B cell (primary cell): Measurements from ENCODE around the gene EFNB3. TPM values are rescaled to one million over a fixed set of nuclear protein-coding genes. Genes with fewer than 3 reads are reported as not detected.

Experiments used
- ATAC-seq: fragments of 200-7000 bp; cut with Tn5 transposase; one replicate; pipeline ENCODE4 v1.10.0; 2021; ENCODE audit warnings: low read depth, mild to moderate bottlenecking, moderate number of reproducible peaks, moderate library complexity
- CTCF ChIA-PET: fragments of 350-600 bp; sonication (Branson Sonifier 250); formaldehyde crosslinking; loops from one replicate; lab custom pipeline; 2021; ENCODE audit warnings: antibody characterized with exemption, inconsistent platforms; lab: Charles Lee
- POLR2A ChIA-PET: fragments of 350-600 bp; sonication (Branson Sonifier 250); formaldehyde crosslinking; loops from one replicate; lab custom pipeline; 2021; ENCODE audit warnings: antibody characterized with exemption; lab: Charles Lee
- DNase-seq: peaks from one replicate; pipeline ENCODE4 v3.0.0; 2013
- H2AFZ ChIP-seq: 2 replicates; pipeline ENCODE4 v1.6.1; 2012; ENCODE audit warnings: mild to moderate bottlenecking, low read depth, low read length; ENCODE audit not compliant: insufficient read depth, poor library complexity, severe bottlenecking
- H3K27ac ChIP-seq, 2 donors: 1 replicate in 1 of 2; 2 replicates in 1 of 2; pipeline ENCODE4 v1.5.1; 2012 to 2013; ENCODE audit warnings: low read length in 2 of 2, mild to moderate bottlenecking in 2 of 2, moderate library complexity in 1 of 2
- H3K27me3 ChIP-seq, 4 experiments: fragments of 200-600 bp in 1 of 4; sonication (generic) in 1 of 4; replicated peaks in 1 of 4; 1 replicate in 2 of 4; 2 replicates in 2 of 4; pipeline versions ENCODE4 v1.6.1 to v1.7.0; 2013 to 2016; ENCODE audit warnings: low read length in 3 of 4, mild to moderate bottlenecking in 2 of 4, mixed read lengths in 1 of 4, moderate library complexity in 1 of 4; ENCODE audit not compliant: insufficient read depth in 4 of 4, control insufficient read depth in 3 of 4; ENCODE audit errors: control extremely low read depth in 1 of 4
- H3K36me3 ChIP-seq, 2 experiments: replicated peaks in 1 of 2; 1 replicate in 1 of 2; 2 replicates in 1 of 2; pipeline versions ENCODE4 v1.6.1 to v1.7.1; 2013; ENCODE audit warnings: low read length in 1 of 2; ENCODE audit not compliant: insufficient read depth in 2 of 2, control insufficient read depth in 1 of 2; ENCODE audit errors: control extremely low read depth in 1 of 2, extremely low read depth in 1 of 2
- H3K4me1 ChIP-seq, 2 donors: fragments of 200-600 bp in 1 of 2; sonication (generic) in 1 of 2; 1 replicate in 1 of 2; 2 replicates in 1 of 2; pipeline versions ENCODE4 v1.5.1 to v1.6.1; 2013 to 2017; ENCODE audit warnings: low read length in 2 of 2; ENCODE audit not compliant: control insufficient read depth in 2 of 2, insufficient read depth in 2 of 2
- H3K4me2 ChIP-seq: replicated peaks from 2 replicates; pipeline ENCODE3; 2012; ENCODE audit warnings: mild to moderate bottlenecking, low read depth, low read length; ENCODE audit not compliant: poor library complexity, severe bottlenecking
- H3K4me3 ChIP-seq, 5 experiments: fragments of 200-600 bp in 1 of 5; sonication (generic) in 1 of 5; 1 replicate in 3 of 5; 2 replicates in 2 of 5; pipeline versions ENCODE4 v1.5.1 to v1.7.0; 2011 to 2016; ENCODE audit warnings: low read length in 4 of 5, mild to moderate bottlenecking in 4 of 5, low read depth in 2 of 5, control low read depth in 1 of 5, moderate library complexity in 1 of 5; ENCODE audit not compliant: insufficient read depth in 1 of 5; ENCODE audit errors: control extremely low read depth in 1 of 5, extremely low read depth in 1 of 5
- H3K79me2 ChIP-seq: fragments of 200-600 bp; sonication (generic); one replicate; pipeline ENCODE4 v1.6.0; 2016; ENCODE audit warnings: low read length; ENCODE audit not compliant: control insufficient read depth, insufficient read depth
- H3K9ac ChIP-seq: fragments of 200-600 bp; sonication (generic); 2 replicates; pipeline ENCODE4 v1.6.1; 2017; ENCODE audit warnings: mild to moderate bottlenecking, low read length, moderate library complexity
- H3K9me3 ChIP-seq, 3 donors: one replicate each; pipeline versions ENCODE4 v1.6.1 to v1.7.1; 2013; ENCODE audit warnings: low read length in 2 of 3; ENCODE audit not compliant: control insufficient read depth in 2 of 3, insufficient read depth in 1 of 3; ENCODE audit errors: control extremely low read depth in 1 of 3
- H4K20me1 ChIP-seq: 2 replicates; pipeline ENCODE4 v1.6.0; 2012; ENCODE audit warnings: mild to moderate bottlenecking, low read length; ENCODE audit not compliant: insufficient read depth, control insufficient read depth, poor library complexity, severe bottlenecking
- H3K27ac Mint-ChIP-seq: one replicate; pipeline ENCODE4 v1.8.0; 2021; ENCODE audit warnings: mixed read lengths
- H3K27me3 Mint-ChIP-seq: one replicate; pipeline ENCODE4 v1.8.0; 2021; ENCODE audit warnings: mixed read lengths
- H3K4me1 Mint-ChIP-seq: one replicate; pipeline ENCODE4 v1.8.0; 2021; ENCODE audit warnings: mixed read lengths
- H3K4me3 Mint-ChIP-seq: one replicate; pipeline ENCODE4 v1.8.0; 2021; ENCODE audit warnings: mixed read lengths
- H3K9me3 Mint-ChIP-seq: one replicate; pipeline ENCODE4 v1.8.0; 2022; ENCODE audit warnings: mixed read lengths; ENCODE audit not compliant: insufficient read depth
- EZH2 ChIP-seq: IDR thresholded peaks from 2 replicates; pipeline ENCODE4 v1.6.1; 2012; ENCODE audit warnings: borderline replicate concordance, low read depth, mild to moderate bottlenecking, moderate library complexity, low read length; ENCODE audit not compliant: insufficient read depth, poor library complexity, severe bottlenecking
- WGBS: methylation state at CpG from one replicate; pipeline ENCODE4 v1.1.5; 2013; ENCODE audit warnings: missing lambda C conversion rate; ENCODE audit not compliant: insufficient coverage; 5-methylcytosine and 5-hydroxymethylcytosine counted together
- intact Hi-C: fragments of 100-400 bp; cut with micrococcal nuclease; formaldehyde crosslinking; loops from one replicate; pipeline ENCODE4 v1.10.0; 2022
- polyA plus RNA-seq: library from polyadenylated mRNA; depleted of rRNA; stranded (reverse); fragments of >200 nt; gene quantifications from 2 replicates; pipeline ENCODE4 v1.2.3, GENCODE V29; 2012
- total RNA-seq, 2 donors: library from RNA; stranded (reverse); fragments of 120-200 nt in 1 of 2; gene quantifications; 1 replicate in 1 of 2; 2 replicates in 1 of 2; pipeline versions ENCODE4 v1.2.3 to v1.2.4, GENCODE V29; 2013 to 2022
- TF ChIP-seq, protein P1 (sequence below): fragments of 200-600 bp; IDR thresholded peaks from one replicate; pipeline ENCODE4 v1.8.0; 2022; ENCODE audit warnings: antibody characterized with exemption, mild to moderate bottlenecking

The EFNB3 gene
- total and polyA plus RNA-seq, 2 donors (not counting 1 experiment from before 2014, with no cell fraction given) = not detected

GRCh38 chr17:7711051-7711755, 6.2 kb downstream of the EFNB3 start:
- Mint-ChIP-seq H3K4me1 (peaks cover 14% of the 10 kb centered on the region), H3K9me3 (no peaks in the 10 kb centered on the region), H3K4me3 (no peak overlapping the region), H3K27ac (no peak overlapping the region), H3K27me3 (peaks cover 67% of the 10 kb centered on the region)
- Histone ChIP-seq H3K4me1 (peaks cover 6 to 12% of the 10 kb centered on the region in 2 donors), H4K20me1 (no peaks in the 10 kb centered on the region), H3K27me3 (peaks cover 0 to 69% (median 19%) of the 10 kb centered on the region in 4 experiments), H3K79me2 (no peaks in the 10 kb centered on the region), H2AFZ (no peak overlapping the region), H3K36me3 (no peaks in the 10 kb centered on the region), H3K9ac (no peak overlapping the region), H3K9me3 (no peaks in the 10 kb centered on the region), H3K4me3 (no peak overlapping the region), H3K27ac (no peak overlapping the region), H3K4me2 (no peak overlapping the region)
- TF ChIP-seq, protein P1, sequence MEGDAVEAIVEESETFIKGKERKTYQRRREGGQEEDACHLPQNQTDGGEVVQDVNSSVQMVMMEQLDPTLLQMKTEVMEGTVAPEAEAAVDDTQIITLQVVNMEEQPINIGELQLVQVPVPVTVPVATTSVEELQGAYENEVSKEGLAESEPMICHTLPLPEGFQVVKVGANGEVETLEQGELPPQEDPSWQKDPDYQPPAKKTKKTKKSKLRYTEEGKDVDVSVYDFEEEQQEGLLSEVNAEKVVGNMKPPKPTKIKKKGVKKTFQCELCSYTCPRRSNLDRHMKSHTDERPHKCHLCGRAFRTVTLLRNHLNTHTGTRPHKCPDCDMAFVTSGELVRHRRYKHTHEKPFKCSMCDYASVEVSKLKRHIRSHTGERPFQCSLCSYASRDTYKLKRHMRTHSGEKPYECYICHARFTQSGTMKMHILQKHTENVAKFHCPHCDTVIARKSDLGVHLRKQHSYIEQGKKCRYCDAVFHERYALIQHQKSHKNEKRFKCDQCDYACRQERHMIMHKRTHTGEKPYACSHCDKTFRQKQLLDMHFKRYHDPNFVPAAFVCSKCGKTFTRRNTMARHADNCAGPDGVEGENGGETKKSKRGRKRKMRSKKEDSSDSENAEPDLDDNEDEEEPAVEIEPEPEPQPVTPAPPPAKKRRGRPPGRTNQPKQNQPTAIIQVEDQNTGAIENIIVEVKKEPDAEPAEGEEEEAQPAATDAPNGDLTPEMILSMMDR = no peak
- no peak for TF ChIP-seq EZH2
- intact Hi-C loops = no loop called here
- WGBS = 92% methylated on average over 3 of the region's 7 CpGs
- DNase-seq = no peak
- ATAC-seq = no peak
- ChIA-PET CTCF (no interaction called here), POLR2A (no interaction called here)

- ChIA-PET CTCF (interaction anchor here (0.6 kb wide), 1 partner anchor 43 kb away, joined by 4 read pairs; no protein-coding TSS in a partner anchor), POLR2A (no interaction called here)
- 39% methylated on average over 3 of the region's 19 CpGs for WGBS
- H4K20me1 ChIP-seq = no peaks in the 10 kb centered on the region
- peaks cover 15 to 23% of the 10 kb centered on the region in 2 donors for H3K4me1 ChIP-seq
- H3K36me3 ChIP-seq = no peaks in the 10 kb centered on the region
- DNase-seq (no peak), ATAC-seq (no peak)
- H3K27ac Mint-ChIP-seq = no peak overlapping the region
- peaks cover 0 to 3% (median 0%) of the 10 kb centered on the region in 3 donors for H3K9me3 ChIP-seq
- H3K9ac ChIP-seq = no peak overlapping the region
- no peaks in the 10 kb centered on the region for H3K9me3 Mint-ChIP-seq
- H3K4me2 ChIP-seq = no peak overlapping the region
- peaks cover 68% of the 10 kb centered on the region for H3K27me3 Mint-ChIP-seq
- H2AFZ ChIP-seq = no peak overlapping the region
- peaks cover 0 to 69% (median 25%) of the 10 kb centered on the region in 4 experiments for H3K27me3 ChIP-seq
- TF ChIP-seq EZH2 = no peak
- TF ChIP-seq, protein P1 = no peak
- no peak overlapping the region for H3K27ac ChIP-seq
- H3K4me3 Mint-ChIP-seq = no peak overlapping the region
- no peaks in the 10 kb centered on the region for H3K79me2 ChIP-seq
- intact Hi-C loops = no loop called here
- H3K4me1 Mint-ChIP-seq = peaks cover 22% of the 10 kb centered on the region
- no peak overlapping the region for H3K4me3 ChIP-seq
Measured at GRCh38 chr17:7712111-7712771, 7.2 kb downstream of the EFNB3 start.
